Right renal cortex interstitium (tissue), 3 donors: ENCODE data around the gene ELK1. TPM values are rescaled to one million over a fixed set of nuclear protein-coding genes. Genes with fewer than 3 reads are reported as not detected.
"Not testable (repeated sequence)": the region's sequence is repeated elsewhere in the genome, so short reads cannot be mapped to it uniquely, and the experiment has no call there.

Experiments
- DNase-seq, 3 donors: peaks; one replicate each; pipeline ENCODE4 v3.0.0-alpha.2; 2013; ENCODE audit warnings: low read depth in 3 of 3, low spot score in 2 of 3
- polyA plus RNA-seq, 3 donors: library from polyadenylated mRNA; unstranded; fragments of 120-200 nt; gene quantifications; one replicate each; pipeline ENCODE4 v1.2.1, GENCODE V29; 2013; ENCODE audit not compliant: insufficient read length in 3 of 3

The ELK1 gene, protein sequence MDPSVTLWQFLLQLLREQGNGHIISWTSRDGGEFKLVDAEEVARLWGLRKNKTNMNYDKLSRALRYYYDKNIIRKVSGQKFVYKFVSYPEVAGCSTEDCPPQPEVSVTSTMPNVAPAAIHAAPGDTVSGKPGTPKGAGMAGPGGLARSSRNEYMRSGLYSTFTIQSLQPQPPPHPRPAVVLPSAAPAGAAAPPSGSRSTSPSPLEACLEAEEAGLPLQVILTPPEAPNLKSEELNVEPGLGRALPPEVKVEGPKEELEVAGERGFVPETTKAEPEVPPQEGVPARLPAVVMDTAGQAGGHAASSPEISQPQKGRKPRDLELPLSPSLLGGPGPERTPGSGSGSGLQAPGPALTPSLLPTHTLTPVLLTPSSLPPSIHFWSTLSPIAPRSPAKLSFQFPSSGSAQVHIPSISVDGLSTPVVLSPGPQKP
- polyA plus RNA-seq, result 10 to 100 TPM; 23.3 to 27.8 (median 25.0) TPM

- peak; percentile 76 to 91 (median 85) for DNase-seq
Measured at GRCh38 chrX:47650164-47651042, at the start of gene ELK1. Gene ELK1, minus strand, starts transcription at chrX:47650563. Its CDS starts 9,122 bp downstream, at chrX:47641441.

DNA sequence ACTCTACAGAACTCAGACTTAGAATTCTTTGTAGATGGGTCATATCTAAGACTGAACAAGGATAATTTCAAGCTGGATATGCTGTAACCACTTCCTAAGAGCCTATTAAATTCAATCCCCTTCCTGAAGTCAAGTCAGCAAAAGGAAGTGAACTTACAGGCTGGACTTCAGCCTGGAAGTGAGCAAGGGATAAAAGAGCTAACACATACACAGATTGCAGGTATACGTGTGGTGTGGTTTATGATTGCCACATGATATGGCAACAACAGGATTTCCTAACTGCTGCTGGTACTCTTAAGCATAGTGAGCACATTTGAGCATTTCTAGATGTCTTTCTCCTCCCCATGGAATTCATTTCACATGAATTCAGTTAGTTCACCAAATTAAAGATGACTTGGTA, 46.8 kb upstream of the ELK1 start:
- DNase-seq, result no peak

DNA sequence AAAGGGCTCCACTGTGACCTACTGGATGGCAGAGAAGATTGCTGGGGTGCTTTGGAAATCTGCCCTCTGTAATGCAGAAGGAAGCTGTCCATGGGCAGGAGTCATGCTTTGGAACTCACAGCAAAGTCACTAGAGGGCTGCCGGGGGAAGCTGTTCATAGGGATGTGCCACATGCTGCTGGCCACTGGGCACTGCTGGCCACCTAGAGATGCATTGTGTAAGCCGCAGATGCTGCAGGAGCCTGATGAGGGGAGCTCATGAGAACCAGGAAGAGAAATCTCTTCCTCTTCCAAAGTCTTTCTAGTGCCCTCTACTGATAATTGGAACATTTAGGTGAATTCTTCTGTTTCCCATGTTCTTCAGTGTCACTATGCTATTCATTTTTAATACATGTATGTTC, 39.8 kb upstream of the ELK1 start:
- DNase-seq, result no peak

- no peak for DNase-seq
Measured at GRCh38 chrX:47687263-47687662, 36.9 kb upstream of the ELK1 start.

GRCh38 chrX:47683829-47684205, 33.5 kb upstream of the ELK1 start:
- DNase-seq, result no peak

GRCh38 chrX:47683184-47683828, 32.9 kb upstream of the ELK1 start:
- no peak for DNase-seq

- DNase-seq, result not testable (repeated sequence)
Measured at GRCh38 chrX:47675959-47676859, 25.8 kb upstream of the ELK1 start.

DNA sequence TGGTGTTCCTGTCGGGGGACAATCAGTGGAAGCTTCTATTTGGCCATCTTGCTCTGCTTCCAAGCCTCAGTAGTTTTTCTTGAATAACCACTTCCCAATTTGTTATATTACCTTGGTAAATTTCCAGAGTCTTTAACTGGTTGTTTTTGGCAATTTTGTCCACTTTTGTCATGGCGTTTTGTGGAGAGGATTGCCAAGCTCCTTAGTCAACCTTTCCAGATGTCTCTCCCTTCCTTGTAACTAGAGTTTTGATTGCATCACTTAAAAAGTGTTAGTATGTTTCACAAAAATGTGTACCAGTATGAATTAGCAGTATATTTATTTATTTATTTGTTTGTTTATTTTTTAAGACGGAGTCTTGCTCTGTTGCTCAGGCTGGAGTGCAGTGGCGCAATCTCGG, 24.4 kb upstream of the ELK1 start:
- no peak for DNase-seq

- not testable (repeated sequence) for DNase-seq
Measured at GRCh38 chrX:47665797-47666196, 15.4 kb upstream of the ELK1 start.

DNA sequence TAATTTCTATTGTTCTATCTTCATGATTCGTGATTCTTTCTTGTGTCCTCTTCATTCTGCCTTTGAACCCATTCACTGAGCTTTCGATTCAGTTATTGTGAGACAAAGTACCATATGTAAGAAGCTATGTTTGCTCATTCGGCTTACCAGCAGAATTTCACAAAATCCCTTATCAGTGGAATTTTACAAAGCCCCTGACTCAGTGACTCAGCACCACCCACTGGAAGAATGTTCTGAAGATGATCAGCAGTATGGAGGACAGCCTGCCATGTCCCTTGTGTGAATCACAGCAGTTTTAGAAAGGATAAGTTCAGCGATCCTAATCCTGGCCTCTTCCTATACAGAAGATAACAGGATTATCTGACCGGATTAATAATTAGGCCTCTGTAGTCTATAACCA, 14.4 kb upstream of the ELK1 start:
- no peak for DNase-seq

GRCh38 chrX:47662144-47662657, 11.8 kb upstream of the ELK1 start:
- no peak for DNase-seq

DNA sequence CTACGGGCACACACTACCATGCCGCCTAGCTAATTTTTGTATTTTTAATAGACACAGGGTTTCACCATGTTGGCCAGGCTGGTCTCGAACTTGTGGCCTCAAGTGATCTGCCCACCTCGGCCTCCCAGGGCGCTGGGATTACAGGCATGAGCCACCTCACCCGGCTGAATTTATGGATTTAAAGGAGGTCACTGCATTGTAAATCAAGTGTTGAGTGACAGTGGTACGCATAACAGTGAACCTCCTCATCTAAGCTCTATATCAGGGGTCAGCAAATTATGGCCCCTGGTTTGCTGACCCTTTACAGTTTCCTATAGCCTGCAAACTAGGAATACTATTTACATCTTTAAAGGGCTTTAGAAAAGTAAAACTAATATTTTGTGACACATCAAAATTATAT, 11.2 kb upstream of the ELK1 start:
- DNase-seq, result no peak

DNA sequence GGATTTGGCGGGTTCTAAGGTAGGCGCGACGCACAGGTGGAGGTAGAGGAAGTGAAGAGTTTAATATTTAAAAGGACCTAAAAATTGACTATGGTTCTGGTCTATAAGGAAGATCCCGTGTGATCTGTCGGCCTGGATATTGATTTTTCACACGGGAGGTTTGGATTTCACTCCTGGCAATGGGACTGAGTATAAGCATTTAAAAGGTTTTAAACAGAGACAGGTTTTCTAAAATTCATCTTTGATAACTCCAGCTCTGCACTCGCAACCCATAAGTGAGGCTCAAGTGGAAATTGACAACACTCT, 9.0 kb upstream of the ELK1 start:
- no peak for DNase-seq

GRCh38 chrX:47658684-47659420, 8.5 kb upstream of the ELK1 start, which contains the start of gene UXT:
Gene UXT, minus strand, starts transcription at chrX:47659180. Its CDS starts 253 bp downstream, at chrX:47658927.
- DNase-seq, result peak; percentile 67 to 79 (median 79)

GRCh38 chrX:47658301-47658683, 7.9 kb upstream of the ELK1 start:
- DNase-seq, result no peak

DNA sequence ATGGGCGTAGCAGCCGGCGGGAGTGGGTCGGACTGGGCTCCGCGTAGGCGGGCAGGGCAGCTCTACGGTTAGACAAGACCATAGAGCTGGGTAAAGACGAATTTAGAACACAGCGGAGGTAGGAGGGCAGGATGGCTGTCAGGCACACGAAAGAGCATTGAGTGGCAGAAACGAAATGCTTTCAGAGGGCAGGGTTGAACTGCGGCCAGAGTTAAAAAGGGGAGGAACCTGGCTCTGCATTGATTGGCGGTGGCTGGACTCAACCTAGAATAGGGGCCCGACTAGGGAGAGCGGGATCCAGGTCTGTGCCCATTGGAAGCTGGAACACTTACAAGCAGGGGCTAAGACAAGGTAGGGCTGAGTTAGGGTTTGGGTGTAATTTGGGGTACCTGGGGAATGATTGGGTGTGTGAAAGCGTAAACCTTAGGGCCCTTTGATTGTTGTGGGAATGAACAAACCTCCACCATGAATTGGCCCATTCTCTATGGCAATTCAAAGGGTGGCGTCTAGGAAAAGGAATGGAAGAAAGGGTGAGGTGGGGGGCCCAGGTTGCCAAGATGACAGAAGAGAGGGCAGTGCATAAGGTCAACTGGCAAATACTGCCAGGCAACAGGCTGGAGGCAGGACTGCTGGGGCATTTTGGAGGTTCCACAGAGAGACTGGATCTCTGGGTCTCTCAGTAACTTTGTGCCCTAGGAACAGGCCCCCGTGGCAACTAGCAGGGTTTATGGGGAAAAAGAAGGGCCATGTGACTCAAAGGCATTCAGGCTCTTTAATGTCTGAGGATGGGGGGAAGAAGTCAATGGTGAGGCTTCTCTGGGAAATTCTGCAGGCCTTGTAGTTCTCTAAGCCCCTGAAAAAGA, 911 bp upstream of the ELK1 start:
- no peak for DNase-seq

DNA sequence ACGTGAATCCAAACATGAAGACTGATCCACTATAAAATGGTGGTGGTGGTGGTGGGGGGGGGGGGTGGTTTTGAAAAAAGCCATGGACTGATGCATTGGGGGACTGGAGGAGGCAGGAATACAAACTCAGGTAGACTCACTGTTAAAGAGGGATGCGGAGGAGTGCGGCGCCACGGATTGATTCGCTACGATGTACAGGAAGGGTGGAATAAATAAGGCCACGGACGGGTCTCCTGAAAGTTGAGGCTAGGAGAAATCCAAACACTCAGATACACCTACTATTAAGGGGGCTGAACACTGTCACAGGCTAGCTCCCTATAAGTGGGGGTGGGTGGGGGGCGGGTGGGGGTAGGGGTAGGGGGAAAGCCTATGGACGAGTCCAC, 591 bp downstream of the ELK1 start:
- no peak for DNase-seq

DNA sequence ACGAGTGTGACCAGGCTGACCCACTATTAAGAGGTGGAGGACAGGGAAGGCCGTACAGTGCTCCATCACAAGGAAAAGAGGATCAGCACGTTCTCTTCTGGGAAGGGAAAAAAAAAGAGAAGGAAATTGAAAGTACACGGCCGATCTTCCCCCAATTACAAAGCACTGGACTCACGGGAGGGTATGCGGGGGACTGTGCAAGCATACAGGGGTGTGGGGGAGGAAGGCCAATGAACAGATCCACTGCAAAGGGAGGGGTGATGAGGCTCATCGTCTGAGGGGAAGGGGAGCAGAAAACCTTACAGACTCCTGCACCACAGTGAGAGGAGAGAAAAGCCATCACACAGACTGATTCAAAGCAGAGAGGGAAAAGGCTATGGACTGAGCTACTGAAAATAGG, 1.1 kb downstream of the ELK1 start:
- DNase-seq, result no peak
